Measurements from ENCODE around the gene RPTOR. TPM values are rescaled to one million over a fixed set of nuclear protein-coding genes. Genes with fewer than 3 reads are reported as not detected.

The RPTOR gene
- polyA plus RNA-seq, 1 donor from 2014 or later, result 8.0 TPM

DNA sequence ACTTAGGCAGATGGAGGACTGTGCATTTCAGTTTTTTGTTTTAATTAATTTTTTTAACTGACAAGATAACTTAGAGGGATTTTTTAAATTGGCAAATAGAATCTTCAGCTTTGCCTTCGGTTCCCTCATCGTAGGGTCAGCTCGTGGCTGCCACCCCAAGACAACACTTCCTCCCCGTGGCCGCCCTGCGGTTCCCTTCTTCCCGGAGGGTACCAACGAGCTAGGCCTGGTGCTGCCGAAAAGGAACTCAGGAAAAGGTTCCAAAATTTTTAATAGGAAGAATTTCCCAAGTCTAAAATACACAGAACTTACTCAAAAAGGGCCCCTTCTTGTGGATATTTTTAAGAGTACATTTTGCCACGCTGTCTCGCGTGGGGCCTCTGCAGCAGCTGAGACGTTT, 236.6 kb downstream of the RPTOR start:
- no peak overlapping the region for H3K4me3 ChIP-seq (ENCODE audit: low read length)
- no peak for TF ChIP-seq EP300 (conservative IDR thresholded peaks at IDR 0.05; ENCODE audit: poor library complexity, severe bottlenecking)
- TF ChIP-seq, protein P1, sequence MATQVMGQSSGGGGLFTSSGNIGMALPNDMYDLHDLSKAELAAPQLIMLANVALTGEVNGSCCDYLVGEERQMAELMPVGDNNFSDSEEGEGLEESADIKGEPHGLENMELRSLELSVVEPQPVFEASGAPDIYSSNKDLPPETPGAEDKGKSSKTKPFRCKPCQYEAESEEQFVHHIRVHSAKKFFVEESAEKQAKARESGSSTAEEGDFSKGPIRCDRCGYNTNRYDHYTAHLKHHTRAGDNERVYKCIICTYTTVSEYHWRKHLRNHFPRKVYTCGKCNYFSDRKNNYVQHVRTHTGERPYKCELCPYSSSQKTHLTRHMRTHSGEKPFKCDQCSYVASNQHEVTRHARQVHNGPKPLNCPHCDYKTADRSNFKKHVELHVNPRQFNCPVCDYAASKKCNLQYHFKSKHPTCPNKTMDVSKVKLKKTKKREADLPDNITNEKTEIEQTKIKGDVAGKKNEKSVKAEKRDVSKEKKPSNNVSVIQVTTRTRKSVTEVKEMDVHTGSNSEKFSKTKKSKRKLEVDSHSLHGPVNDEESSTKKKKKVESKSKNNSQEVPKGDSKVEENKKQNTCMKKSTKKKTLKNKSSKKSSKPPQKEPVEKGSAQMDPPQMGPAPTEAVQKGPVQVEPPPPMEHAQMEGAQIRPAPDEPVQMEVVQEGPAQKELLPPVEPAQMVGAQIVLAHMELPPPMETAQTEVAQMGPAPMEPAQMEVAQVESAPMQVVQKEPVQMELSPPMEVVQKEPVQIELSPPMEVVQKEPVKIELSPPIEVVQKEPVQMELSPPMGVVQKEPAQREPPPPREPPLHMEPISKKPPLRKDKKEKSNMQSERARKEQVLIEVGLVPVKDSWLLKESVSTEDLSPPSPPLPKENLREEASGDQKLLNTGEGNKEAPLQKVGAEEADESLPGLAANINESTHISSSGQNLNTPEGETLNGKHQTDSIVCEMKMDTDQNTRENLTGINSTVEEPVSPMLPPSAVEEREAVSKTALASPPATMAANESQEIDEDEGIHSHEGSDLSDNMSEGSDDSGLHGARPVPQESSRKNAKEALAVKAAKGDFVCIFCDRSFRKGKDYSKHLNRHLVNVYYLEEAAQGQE (IDR thresholded peaks at IDR 0.05; ENCODE audit: borderline replicate concordance), result no peak
- TF ChIP-seq, protein P2, sequence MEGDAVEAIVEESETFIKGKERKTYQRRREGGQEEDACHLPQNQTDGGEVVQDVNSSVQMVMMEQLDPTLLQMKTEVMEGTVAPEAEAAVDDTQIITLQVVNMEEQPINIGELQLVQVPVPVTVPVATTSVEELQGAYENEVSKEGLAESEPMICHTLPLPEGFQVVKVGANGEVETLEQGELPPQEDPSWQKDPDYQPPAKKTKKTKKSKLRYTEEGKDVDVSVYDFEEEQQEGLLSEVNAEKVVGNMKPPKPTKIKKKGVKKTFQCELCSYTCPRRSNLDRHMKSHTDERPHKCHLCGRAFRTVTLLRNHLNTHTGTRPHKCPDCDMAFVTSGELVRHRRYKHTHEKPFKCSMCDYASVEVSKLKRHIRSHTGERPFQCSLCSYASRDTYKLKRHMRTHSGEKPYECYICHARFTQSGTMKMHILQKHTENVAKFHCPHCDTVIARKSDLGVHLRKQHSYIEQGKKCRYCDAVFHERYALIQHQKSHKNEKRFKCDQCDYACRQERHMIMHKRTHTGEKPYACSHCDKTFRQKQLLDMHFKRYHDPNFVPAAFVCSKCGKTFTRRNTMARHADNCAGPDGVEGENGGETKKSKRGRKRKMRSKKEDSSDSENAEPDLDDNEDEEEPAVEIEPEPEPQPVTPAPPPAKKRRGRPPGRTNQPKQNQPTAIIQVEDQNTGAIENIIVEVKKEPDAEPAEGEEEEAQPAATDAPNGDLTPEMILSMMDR (IDR thresholded peaks at IDR 0.05; ENCODE audit: poor library complexity, severe bottlenecking), result no peak
- no peak for TF ChIP-seq SMC3 (conservative IDR thresholded peaks at IDR 0.05; ENCODE audit: poor library complexity)
- TF ChIP-seq RAD21 (conservative IDR thresholded peaks at IDR 0.05), result no peak
- TF ChIP-seq TAF1 (IDR thresholded peaks at IDR 0.05; ENCODE audit: low read depth), result no peak
- TF ChIP-seq POLR2AphosphoS5 (IDR thresholded peaks at IDR 0.05), result no peak
- TF ChIP-seq MXI1 (conservative IDR thresholded peaks at IDR 0.05; ENCODE audit: poor library complexity, severe bottlenecking), result no peak
- no peak for TF ChIP-seq EZH2 (IDR thresholded peaks at IDR 0.05; ENCODE audit: borderline replicate concordance, insufficient read depth, low read length, poor library complexity, severe bottlenecking)
- no peaks in the 10 kb centered on the region for H3K79me2 ChIP-seq (replicated peaks; ENCODE audit: insufficient read depth, low read length)
- H3K4me2 ChIP-seq (ENCODE audit: low read length), result no peak overlapping the region
- no peak overlapping the region for H3K9ac ChIP-seq (ENCODE audit: low read length)
- H2AFZ ChIP-seq (ENCODE audit: low read depth, low read length), result no peak overlapping the region
- no peaks in the 10 kb centered on the region for H4K20me1 ChIP-seq (ENCODE audit: insufficient read depth)
- H3K9me2 ChIP-seq (ENCODE audit: insufficient read depth, low read length), result no peaks in the 10 kb centered on the region
- no peaks in the 10 kb centered on the region for H3K36me3 ChIP-seq (ENCODE audit: insufficient read depth, low read length)
- no peaks in the 10 kb centered on the region for H3K9me3 ChIP-seq (ENCODE audit: low read length)
- no peaks in the 10 kb centered on the region for H3K27me3 ChIP-seq (ENCODE audit: insufficient read depth, low read depth, low read length)
- H3F3A ChIP-seq (ENCODE audit: insufficient read depth, low read length, poor library complexity, severe bottlenecking), result no peaks in the 10 kb centered on the region
- H3K27ac ChIP-seq (ENCODE audit: low read length), result no peak overlapping the region

DNA sequence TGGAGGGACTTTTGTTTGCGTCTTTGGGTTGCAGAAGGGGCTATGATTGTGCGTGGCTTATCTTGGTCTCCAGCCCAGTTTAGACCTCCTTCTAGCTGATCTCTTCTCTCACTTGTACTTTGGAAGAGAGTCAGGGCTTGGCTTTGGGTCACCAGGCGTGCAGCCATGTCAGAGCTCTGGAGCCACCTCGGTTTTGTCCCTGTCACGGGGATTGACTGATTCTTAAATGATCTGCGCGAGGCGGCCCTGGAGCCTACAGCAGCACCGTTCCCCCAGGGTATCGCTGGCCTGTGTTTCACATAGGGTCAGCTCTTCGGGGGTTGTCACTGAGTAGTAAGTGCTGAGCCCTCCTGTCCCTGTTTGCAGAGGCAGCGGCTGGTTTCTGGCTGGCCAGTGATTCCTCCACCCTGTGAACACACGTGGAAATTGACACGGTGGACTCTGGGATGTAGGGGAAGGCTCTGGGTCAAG, 237.2 kb downstream of the RPTOR start:
- no peaks in the 10 kb centered on the region for H3K9me3 ChIP-seq (ENCODE audit: low read length)
- no peak overlapping the region for H3K4me2 ChIP-seq (ENCODE audit: low read length)
- TF ChIP-seq, protein P1 (IDR thresholded peaks at IDR 0.05; ENCODE audit: borderline replicate concordance), result no peak
- no peaks in the 10 kb centered on the region for H3K79me2 ChIP-seq (replicated peaks; ENCODE audit: insufficient read depth, low read length)
- no peaks in the 10 kb centered on the region for H3K36me3 ChIP-seq (ENCODE audit: insufficient read depth, low read length)
- no peaks in the 10 kb centered on the region for H3F3A ChIP-seq (ENCODE audit: insufficient read depth, low read length, poor library complexity, severe bottlenecking)
- no peak overlapping the region for H2AFZ ChIP-seq (ENCODE audit: low read depth, low read length)
- no peaks in the 10 kb centered on the region for H3K9me2 ChIP-seq (ENCODE audit: insufficient read depth, low read length)
- no peak overlapping the region for H3K4me3 ChIP-seq (ENCODE audit: low read length)
- H3K9ac ChIP-seq (ENCODE audit: low read length), result no peak overlapping the region
- H4K20me1 ChIP-seq (ENCODE audit: insufficient read depth), result no peaks in the 10 kb centered on the region
- H3K27ac ChIP-seq (ENCODE audit: low read length), result no peak overlapping the region
- no peaks in the 10 kb centered on the region for H3K27me3 ChIP-seq (ENCODE audit: insufficient read depth, low read depth, low read length)
